Activated naive CD4-positive, alpha-beta T cell treated with anti-CD3 and anti-CD28 coated beads, Interleukin-2, amount 10 ng/mL, durations not matched to agents 7 days and 5 days (primary cell): ENCODE data around the gene VEGFA.
A peak's percentile ranks its signal among the peaks of the same experiment; 100 is the strongest.

Experiments
- CTCF ChIA-PET: fragments of 350-600 bp; sonication (Branson Sonifier 250); formaldehyde crosslinking; loops from one replicate; lab custom pipeline; 2021; ENCODE audit warnings: antibody characterized with exemption; lab: Charles Lee
- DNase-seq: peaks from one replicate; pipeline ENCODE4 v3.0.0-alpha.2; 2020
- H3K27ac Mint-ChIP-seq: one replicate; pipeline ENCODE4 v1.8.0; 2021; ENCODE audit warnings: mild to moderate bottlenecking, moderate library complexity, mixed read lengths
- H3K27me3 Mint-ChIP-seq: one replicate; pipeline ENCODE4 v1.8.0; 2021; ENCODE audit warnings: mild to moderate bottlenecking, mixed read lengths
- H3K36me3 Mint-ChIP-seq: one replicate; pipeline ENCODE4 v1.8.0; 2021; ENCODE audit warnings: mixed read lengths
- H3K4me1 Mint-ChIP-seq: one replicate; pipeline ENCODE4 v1.8.0; 2021; ENCODE audit warnings: mixed read lengths
- H3K4me3 Mint-ChIP-seq: one replicate; pipeline ENCODE4 v1.8.0; 2021; ENCODE audit warnings: mild to moderate bottlenecking, moderate library complexity, mixed read lengths
- H3K9me3 Mint-ChIP-seq: one replicate; pipeline ENCODE4 v1.8.0; 2021; ENCODE audit warnings: mixed read lengths

VEGFA gene

GRCh38 chr6:43774776-43775534, 4.9 kb downstream of the VEGFA start:
- H3K9me3 Mint-ChIP-seq, result no peaks in the 10 kb centered on the region
- H3K4me3 Mint-ChIP-seq, result peak overlapping the region; percentile 38
- CTCF ChIA-PET, result interaction anchor here (0.6 to 6.4 kb wide), 40 partner anchors 8 to 311 kb away, joined by 3 to 61 read pairs (median 5); no protein-coding TSS in a partner anchor
- peaks cover 49% of the 10 kb centered on the region for H3K4me1 Mint-ChIP-seq
- H3K27ac Mint-ChIP-seq, result peak overlapping the region; percentile 74
- peak; percentile 79 for DNase-seq
- H3K27me3 Mint-ChIP-seq, result peaks cover 7% of the 10 kb centered on the region
- peaks cover 31% of the 10 kb centered on the region for H3K36me3 Mint-ChIP-seq

DNA sequence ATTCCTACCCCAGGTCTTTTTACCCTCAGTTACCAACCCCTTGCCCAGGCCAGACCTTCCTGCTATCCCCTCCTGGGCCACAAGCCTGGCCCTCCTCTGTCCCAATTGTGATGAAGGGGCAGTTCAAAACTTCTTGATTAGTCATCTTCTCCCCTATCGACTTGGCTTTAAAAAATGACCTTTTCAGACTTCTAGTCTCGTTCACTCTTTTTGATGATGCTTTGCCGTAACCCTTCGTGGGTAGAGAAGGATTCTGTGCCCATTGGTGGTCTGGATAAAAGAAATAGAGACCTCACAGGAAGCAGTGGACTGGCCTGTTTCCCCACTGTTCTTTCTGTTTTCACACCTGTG, 5.5 kb downstream of the VEGFA start:
- H3K27me3 Mint-ChIP-seq, result peaks cover 7% of the 10 kb centered on the region
- no peak for DNase-seq
- CTCF ChIA-PET, result interaction anchor here (1.4 to 6.4 kb wide), 15 partner anchors 7 to 304 kb away, joined by 3 to 61 read pairs (median 12); no protein-coding TSS in a partner anchor
- peaks cover 30% of the 10 kb centered on the region for H3K36me3 Mint-ChIP-seq
- peaks cover 49% of the 10 kb centered on the region for H3K4me1 Mint-ChIP-seq
- no peaks in the 10 kb centered on the region for H3K9me3 Mint-ChIP-seq
- no peak overlapping the region for H3K4me3 Mint-ChIP-seq
- H3K27ac Mint-ChIP-seq, result no peak overlapping the region

DNA sequence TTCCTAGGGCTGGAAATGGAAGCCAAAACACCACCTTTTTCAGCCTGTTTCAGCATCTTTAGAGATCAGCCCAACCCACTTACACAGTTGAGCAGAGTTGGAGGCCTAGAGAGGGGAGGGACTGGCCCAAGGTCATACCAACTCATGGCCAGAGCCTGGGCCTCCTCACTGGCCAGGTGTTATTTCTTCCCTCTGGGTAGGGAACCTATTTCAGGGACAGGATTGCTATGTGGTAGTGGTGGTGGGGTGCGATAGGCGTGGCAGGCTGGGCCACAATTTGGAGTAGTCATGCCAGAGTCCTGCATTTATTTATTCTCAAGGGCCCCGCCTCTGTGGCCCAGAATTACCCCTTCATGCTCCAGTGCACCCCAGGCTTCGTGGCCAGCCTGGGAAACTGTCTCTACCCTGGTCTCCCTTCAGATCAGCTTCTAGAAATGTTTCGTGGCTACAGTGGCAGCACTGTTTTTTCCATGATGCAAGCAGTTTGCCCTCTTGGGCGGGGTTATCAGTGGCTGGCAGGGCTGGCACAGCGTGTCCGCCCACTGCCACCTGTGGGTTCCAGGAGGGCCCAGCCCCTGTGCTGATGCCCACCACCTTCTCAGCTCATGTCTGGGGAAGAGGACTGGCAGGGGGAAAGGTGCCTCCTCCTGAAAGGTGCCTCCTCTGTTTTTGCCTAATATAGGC, 6.2 kb downstream of the VEGFA start:
- no peaks in the 10 kb centered on the region for H3K9me3 Mint-ChIP-seq
- DNase-seq, result no peak
- H3K4me1 Mint-ChIP-seq, result peaks cover 49% of the 10 kb centered on the region
- peaks cover 30% of the 10 kb centered on the region for H3K36me3 Mint-ChIP-seq
- H3K27me3 Mint-ChIP-seq, result peaks cover 7% of the 10 kb centered on the region
- no peak overlapping the region for H3K4me3 Mint-ChIP-seq
- H3K27ac Mint-ChIP-seq, result no peak overlapping the region
- CTCF ChIA-PET, result interaction anchor here (0.9 to 6.4 kb wide), 9 partner anchors 10 to 304 kb away, joined by 3 to 61 read pairs (median 6); no protein-coding TSS in a partner anchor

DNA sequence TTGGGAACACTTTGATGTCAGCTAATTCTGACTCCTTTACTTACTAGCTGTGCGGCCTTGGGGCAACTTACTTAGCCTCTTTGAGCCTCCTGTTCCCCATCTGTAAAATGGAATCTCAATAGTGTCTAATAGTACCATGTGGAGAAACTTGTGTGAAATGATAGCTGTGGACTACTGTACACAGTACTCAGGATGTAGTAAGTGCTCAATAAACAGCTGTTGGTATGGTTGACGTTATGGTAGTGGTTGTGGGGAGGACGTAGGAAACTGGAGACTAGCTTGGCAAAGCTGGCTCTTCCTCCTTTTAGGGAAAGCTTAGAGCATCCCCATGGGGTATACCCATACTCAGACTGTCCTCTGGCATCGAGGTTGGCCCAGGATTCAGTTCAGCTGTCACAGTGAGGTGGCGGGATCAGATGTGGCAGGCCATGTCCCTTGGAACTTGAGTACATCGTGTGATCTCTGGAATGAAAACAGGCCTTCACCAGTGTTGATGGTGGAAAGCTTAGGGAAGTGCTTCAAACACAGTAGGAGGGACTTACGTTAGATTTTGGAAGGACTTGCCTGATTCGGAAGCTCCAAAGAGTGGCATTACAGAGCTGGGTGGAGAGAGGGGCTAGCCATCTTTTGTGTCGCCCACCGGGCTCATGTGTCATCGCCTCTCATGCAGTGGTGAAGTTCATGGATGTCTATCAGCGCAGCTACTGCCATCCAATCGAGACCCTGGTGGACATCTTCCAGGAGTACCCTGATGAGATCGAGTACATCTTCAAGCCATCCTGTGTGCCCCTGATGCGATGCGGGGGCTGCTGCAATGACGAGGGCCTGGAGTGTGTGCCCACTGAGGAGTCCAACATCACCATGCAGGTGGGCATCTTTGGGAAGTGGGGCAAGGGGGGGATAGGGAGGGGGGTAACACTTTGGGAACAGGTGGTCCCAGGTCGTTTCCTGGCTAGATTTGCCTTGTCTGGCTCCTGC, 7.1 kb downstream of the VEGFA start:
- Mint-ChIP-seq H3K9me3 (no peaks in the 10 kb centered on the region), H3K4me1 (peaks cover 47% of the 10 kb centered on the region), H3K27me3 (peaks cover 7% of the 10 kb centered on the region), H3K27ac (no peak overlapping the region), H3K36me3 (peaks cover 32% of the 10 kb centered on the region), H3K4me3 (no peak overlapping the region)
- no peak for DNase-seq
- CTCF ChIA-PET, result interaction anchor here (1.1 to 6.4 kb wide), 7 partner anchors 8 to 303 kb away, joined by 3 to 61 read pairs (median 7); partner anchors contain the start of gene VEGFA

DNA sequence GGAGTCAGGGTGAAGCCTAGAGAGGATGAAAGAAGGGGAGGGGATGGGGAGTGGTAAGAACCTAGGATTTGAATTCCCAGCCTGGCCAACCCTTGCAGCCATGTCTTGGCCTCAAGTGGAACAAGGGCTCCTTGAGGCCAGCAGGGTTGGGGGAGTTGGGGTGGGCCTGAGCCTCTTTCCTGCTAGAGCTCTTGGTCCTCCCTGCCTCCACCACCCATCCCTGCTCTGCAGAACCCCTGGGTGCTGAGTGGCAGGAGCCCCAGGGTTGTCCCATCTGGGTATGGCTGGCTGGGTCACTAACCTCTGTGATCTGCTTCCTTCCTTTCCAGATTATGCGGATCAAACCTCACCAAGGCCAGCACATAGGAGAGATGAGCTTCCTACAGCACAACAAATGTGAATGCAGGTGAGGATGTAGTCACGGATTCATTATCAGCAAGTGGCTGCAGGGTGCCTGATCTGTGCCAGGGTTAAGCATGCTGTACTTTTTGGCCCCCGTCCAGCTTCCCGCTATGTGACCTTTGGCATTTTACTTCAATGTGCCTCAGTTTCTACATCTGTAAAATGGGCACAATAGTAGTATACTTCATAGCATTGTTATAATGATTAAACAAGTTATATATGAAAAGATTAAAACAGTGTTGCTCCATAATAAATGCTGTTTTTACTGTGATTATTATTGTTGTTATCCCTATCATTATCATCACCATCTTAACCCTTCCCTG, 8.3 kb downstream of the VEGFA start:
- peaks cover 34% of the 10 kb centered on the region for H3K36me3 Mint-ChIP-seq
- H3K27ac Mint-ChIP-seq, result no peak overlapping the region
- H3K27me3 Mint-ChIP-seq, result peaks cover 3% of the 10 kb centered on the region
- no peak overlapping the region for H3K4me3 Mint-ChIP-seq
- DNase-seq, result no peak
- H3K9me3 Mint-ChIP-seq, result no peaks in the 10 kb centered on the region
- CTCF ChIA-PET, result interaction anchor here (1.1 to 6.4 kb wide), 3 partner anchors 9 to 296 kb away, joined by 3 to 61 read pairs (median 7); partner anchors contain the start of gene VEGFA
- peaks cover 36% of the 10 kb centered on the region for H3K4me1 Mint-ChIP-seq

DNA sequence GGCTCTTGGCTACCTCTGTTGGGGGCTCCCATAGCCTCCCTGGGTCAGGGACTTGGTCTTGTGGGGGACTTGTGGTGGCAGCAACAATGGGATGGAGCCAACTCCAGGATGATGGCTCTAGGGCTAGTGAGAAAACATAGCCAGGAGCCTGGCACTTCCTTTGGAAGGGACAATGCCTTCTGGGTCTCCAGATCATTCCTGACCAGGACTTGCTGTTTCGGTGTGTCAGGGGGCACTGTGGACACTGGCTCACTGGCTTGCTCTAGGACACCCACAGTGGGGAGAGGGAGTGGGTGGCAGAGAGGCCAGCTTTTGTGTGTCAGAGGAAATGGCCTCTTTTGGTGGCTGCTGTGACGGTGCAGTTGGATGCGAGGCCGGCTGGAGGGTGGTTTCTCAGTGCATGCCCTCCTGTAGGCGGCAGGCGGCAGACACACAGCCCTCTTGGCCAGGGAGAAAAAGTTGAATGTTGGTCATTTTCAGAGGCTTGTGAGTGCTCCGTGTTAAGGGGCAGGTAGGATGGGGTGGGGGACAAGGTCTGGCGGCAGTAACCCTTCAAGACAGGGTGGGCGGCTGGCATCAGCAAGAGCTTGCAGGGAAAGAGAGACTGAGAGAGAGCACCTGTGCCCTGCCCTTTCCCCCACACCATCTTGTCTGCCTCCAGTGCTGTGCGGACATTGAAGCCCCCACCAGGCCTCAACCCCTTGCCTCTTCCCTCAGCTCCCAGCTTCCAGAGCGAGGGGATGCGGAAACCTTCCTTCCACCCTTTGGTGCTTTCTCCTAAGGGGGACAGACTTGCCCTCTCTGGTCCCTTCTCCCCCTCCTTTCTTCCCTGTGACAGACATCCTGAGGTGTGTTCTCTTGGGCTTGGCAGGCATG, 9.2 kb downstream of the VEGFA start:
- peaks cover 33% of the 10 kb centered on the region for H3K36me3 Mint-ChIP-seq
- peak overlapping the region; percentile 12 for H3K27ac Mint-ChIP-seq
- H3K9me3 Mint-ChIP-seq, result no peaks in the 10 kb centered on the region
- CTCF ChIA-PET, result interaction anchor here (1.1 to 1.3 kb wide), 2 partner anchors 11 to 85 kb away, joined by 3 read pairs; no protein-coding TSS in a partner anchor
- H3K27me3 Mint-ChIP-seq, result no peaks in the 10 kb centered on the region
- peaks cover 29% of the 10 kb centered on the region for H3K4me1 Mint-ChIP-seq
- H3K4me3 Mint-ChIP-seq, result no peak overlapping the region
- DNase-seq, result no peak

- Mint-ChIP-seq H3K4me3 (no peak overlapping the region), H3K27me3 (no peaks in the 10 kb centered on the region), H3K27ac (no peak overlapping the region), H3K4me1 (peaks cover 22% of the 10 kb centered on the region), H3K9me3 (no peaks in the 10 kb centered on the region), H3K36me3 (peaks cover 37% of the 10 kb centered on the region)
- CTCF ChIA-PET, result interaction anchor here (1.1 kb wide), 1 partner anchor 86 kb away, joined by 3 read pairs; no protein-coding TSS in a partner anchor
- no peak for DNase-seq
Measured at GRCh38 chr6:43779852-43780236, 9.8 kb downstream of the VEGFA start.

DNA sequence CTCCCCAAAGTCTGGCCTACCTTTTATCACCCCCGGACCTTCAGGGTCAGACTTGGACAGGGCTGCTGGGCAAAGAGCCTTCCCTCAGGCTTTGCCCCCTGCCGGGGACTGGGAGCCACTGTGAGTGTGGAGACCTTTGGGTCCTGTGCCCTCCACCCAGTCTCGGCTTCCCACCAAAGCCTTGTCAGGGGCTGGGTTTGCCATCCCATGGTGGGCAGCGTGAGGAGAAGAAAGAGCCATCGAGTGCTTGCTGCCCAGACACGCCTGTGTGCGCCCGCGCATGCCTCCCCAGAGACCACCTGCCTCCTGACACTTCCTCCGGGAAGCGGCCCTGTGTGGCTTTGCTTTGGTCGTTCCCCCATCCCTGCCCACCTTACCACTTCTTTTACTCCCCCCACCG, 10.3 kb downstream of the VEGFA start:
- CTCF ChIA-PET, result interaction anchor here (1.1 kb wide), 1 partner anchor 86 kb away, joined by 3 read pairs; no protein-coding TSS in a partner anchor
- Mint-ChIP-seq H3K36me3 (peaks cover 39% of the 10 kb centered on the region), H3K4me3 (no peak overlapping the region), H3K4me1 (peaks cover 18% of the 10 kb centered on the region), H3K9me3 (no peaks in the 10 kb centered on the region), H3K27me3 (no peaks in the 10 kb centered on the region), H3K27ac (no peak overlapping the region)
- DNase-seq, result no peak

- Mint-ChIP-seq H3K4me3 (no peak overlapping the region), H3K4me1 (peaks cover 9% of the 10 kb centered on the region), H3K9me3 (no peaks in the 10 kb centered on the region), H3K27me3 (no peaks in the 10 kb centered on the region), H3K27ac (no peak overlapping the region), H3K36me3 (peaks cover 42% of the 10 kb centered on the region)
- DNase-seq, result no peak
- CTCF ChIA-PET, result interaction anchor here (1.3 to 3.4 kb wide), 2 partner anchors 7 to 297 kb away, joined by 4 to 19 read pairs; no protein-coding TSS in a partner anchor
Measured at GRCh38 chr6:43780941-43781928, 11.2 kb downstream of the VEGFA start.

DNA sequence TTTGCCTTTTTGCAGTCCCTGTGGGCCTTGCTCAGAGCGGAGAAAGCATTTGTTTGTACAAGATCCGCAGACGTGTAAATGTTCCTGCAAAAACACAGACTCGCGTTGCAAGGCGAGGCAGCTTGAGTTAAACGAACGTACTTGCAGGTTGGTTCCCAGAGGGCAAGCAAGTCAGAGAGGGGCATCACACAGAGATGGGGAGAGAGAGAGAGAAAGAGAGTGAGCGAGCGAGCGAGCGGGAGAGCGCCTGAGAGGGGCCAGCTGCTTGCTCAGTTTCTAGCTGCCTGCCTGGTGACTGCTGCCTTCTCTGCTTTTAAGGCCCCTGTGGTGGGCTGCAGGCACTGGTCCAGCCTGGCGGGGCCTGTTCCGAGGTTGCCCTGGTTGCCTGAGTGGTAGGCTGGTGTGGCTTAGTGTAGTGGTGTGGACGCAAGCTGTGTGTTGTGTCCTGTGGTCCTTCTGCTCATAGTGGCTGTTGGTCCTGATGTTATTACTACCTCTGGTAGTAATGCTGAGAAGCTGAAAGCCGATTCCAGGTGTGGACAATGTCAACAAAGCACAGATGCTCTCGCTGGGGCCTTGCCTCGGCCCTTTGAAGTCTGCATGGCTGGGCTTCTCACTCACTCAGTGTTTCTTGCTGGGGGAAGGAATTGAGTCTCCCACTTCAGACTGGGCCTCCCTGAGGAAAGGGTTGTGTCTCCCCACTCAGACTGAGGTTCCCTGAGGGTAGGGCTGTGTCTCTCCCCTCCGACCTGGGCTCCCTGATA, 12.1 kb downstream of the VEGFA start:
- CTCF ChIA-PET, result interaction anchor here (1.3 to 3.4 kb wide), 2 partner anchors 8 to 297 kb away, joined by 4 to 19 read pairs; no protein-coding TSS in a partner anchor
- Mint-ChIP-seq H3K27me3 (no peaks in the 10 kb centered on the region), H3K36me3 (peaks cover 37% of the 10 kb centered on the region), H3K9me3 (no peaks in the 10 kb centered on the region), H3K27ac (no peak overlapping the region), H3K4me1 (peaks cover under 1% of the 10 kb centered on the region), H3K4me3 (no peak overlapping the region)
- DNase-seq, result no peak
